WTC11 (cell line): Measurements from ENCODE around the gene RELL1. TPM values are rescaled to one million over a fixed set of nuclear protein-coding genes. Genes with fewer than 3 reads are reported as not detected.

ENCODE experiments used
- ATAC-seq: fragments of 200-7000 bp; cut with Tn5 transposase; 2 replicates; pipeline ENCODE4 v1.10.0; 2021; ENCODE audit warnings: mild to moderate bottlenecking, moderate library complexity
- CTCF ChIA-PET: fragments of 300-600 bp; sonication (Branson Sonifier 250); formaldehyde crosslinking; loops from one replicate; lab custom pipeline; 2021; ENCODE audit warnings: antibody characterized with exemption; lab: Charles Lee
- POLR2A ChIA-PET: fragments of 350-600 bp; sonication (Branson Sonifier 250); formaldehyde crosslinking; loops from one replicate; lab custom pipeline; 2021; ENCODE audit warnings: antibody characterized with exemption; lab: Charles Lee
- DNase-seq: peaks from one replicate; pipeline ENCODE4 v3.0.0; 2021; ENCODE audit warnings: low spot score
- H3K27ac Mint-ChIP-seq: 2 replicates; pipeline ENCODE4 v1.8.0; 2021; ENCODE audit warnings: mixed read lengths
- H3K27me3 Mint-ChIP-seq: 2 replicates; pipeline ENCODE4 v1.8.0; 2021; ENCODE audit warnings: low read depth, mild to moderate bottlenecking, moderate library complexity, mixed read lengths
- H3K36me3 Mint-ChIP-seq: 2 replicates; pipeline ENCODE4 v1.8.0; 2021; ENCODE audit warnings: mixed read lengths
- H3K4me1 Mint-ChIP-seq: 2 replicates; pipeline ENCODE4 v1.8.0; 2022; ENCODE audit warnings: mixed read lengths
- H3K4me3 Mint-ChIP-seq: 2 replicates; pipeline ENCODE4 v1.8.0; 2021; ENCODE audit warnings: mild to moderate bottlenecking, moderate library complexity, mixed read lengths
- H3K9me3 Mint-ChIP-seq: 2 replicates; pipeline ENCODE4 v1.8.0; 2021; ENCODE audit warnings: mixed read lengths
- AR ChIP-seq: fragments of 250-450 bp; sonication (Bioruptor Pico); IDR thresholded peaks from 2 replicates; pipeline ENCODE4 v1.9.0; 2021; ENCODE audit warnings: mild to moderate bottlenecking
- ATF1 ChIP-seq: sonication (generic); formaldehyde crosslinking; IDR thresholded peaks from 2 replicates; pipeline ENCODE4 v1.8.1; 2023; ENCODE audit warnings: mild to moderate bottlenecking, moderate library complexity, missing genetic modification reagents
- ATF2 ChIP-seq: sonication (generic); formaldehyde crosslinking; IDR thresholded peaks from 2 replicates; pipeline ENCODE4 v1.8.1; 2022; ENCODE audit warnings: low read depth, missing genetic modification reagents, borderline replicate concordance
- CDX4 ChIP-seq: fragments of 250-450 bp; sonication (Bioruptor Pico); IDR thresholded peaks from 2 replicates; pipeline ENCODE4 v1.9.0; 2021; ENCODE audit warnings: moderate library complexity, mild to moderate bottlenecking, inconsistent platforms, borderline replicate concordance
- CREM ChIP-seq: sonication (generic); formaldehyde crosslinking; IDR thresholded peaks from 2 replicates; pipeline ENCODE4 v1.8.1; 2022; ENCODE audit warnings: mild to moderate bottlenecking, missing genetic modification reagents, moderate library complexity
- FOXK1 ChIP-seq: sonication (generic); formaldehyde crosslinking; IDR thresholded peaks from 2 replicates; pipeline ENCODE4 v1.8.0; 2022; ENCODE audit warnings: mild to moderate bottlenecking, moderate library complexity, missing genetic modification reagents
- JAZF1 ChIP-seq: fragments of 250-450 bp; sonication (Bioruptor Pico); IDR thresholded peaks from 2 replicates; pipeline ENCODE4 v1.9.0; 2021; ENCODE audit warnings: moderate library complexity, mild to moderate bottlenecking, inconsistent platforms
- NFYB ChIP-seq: sonication (generic); formaldehyde crosslinking; conservative IDR thresholded peaks from 2 replicates; pipeline ENCODE4 v1.8.0; 2022; ENCODE audit warnings: low read depth, missing genetic modification reagents
- NR2C2 ChIP-seq: sonication (generic); formaldehyde crosslinking; IDR thresholded peaks from 2 replicates; pipeline ENCODE4 v1.8.0; 2022; ENCODE audit warnings: mild to moderate bottlenecking, missing genetic modification reagents
- OVOL2 ChIP-seq: fragments of 250-450 bp; sonication (Bioruptor Pico); IDR thresholded peaks from 2 replicates; pipeline ENCODE4 v1.9.0; 2021; ENCODE audit warnings: mild to moderate bottlenecking, borderline replicate concordance
- SMAD3 ChIP-seq: sonication (generic); formaldehyde crosslinking; IDR thresholded peaks from 2 replicates; pipeline ENCODE4 v1.8.0; 2022; ENCODE audit warnings: missing genetic modification reagents, mild to moderate bottlenecking, borderline replicate concordance
- SMAD4 ChIP-seq: sonication (generic); formaldehyde crosslinking; IDR thresholded peaks from 2 replicates; pipeline ENCODE4 v1.8.0; 2022; ENCODE audit warnings: mild to moderate bottlenecking, missing genetic modification reagents
- ZBTB21 ChIP-seq: sonication (generic); formaldehyde crosslinking; IDR thresholded peaks from 2 replicates; pipeline ENCODE4 v1.8.1; 2023; ENCODE audit warnings: mild to moderate bottlenecking, missing genetic modification reagents, borderline replicate concordance
- ZNF219 ChIP-seq: sonication (generic); formaldehyde crosslinking; IDR thresholded peaks from 2 replicates; pipeline ENCODE4 v1.8.0; 2023; ENCODE audit warnings: missing genetic modification reagents, mild to moderate bottlenecking, borderline replicate concordance
- total RNA-seq: library from RNA; stranded (reverse); gene quantifications from 3 replicates; pipeline ENCODE4 v1.2.3, GENCODE V29; 2021
- TF ChIP-seq, protein P1 (sequence below): sonication (generic); formaldehyde crosslinking; conservative IDR thresholded peaks from 2 replicates; pipeline ENCODE4 v1.8.1; 2022; ENCODE audit warnings: mild to moderate bottlenecking, missing genetic modification reagents
- TF ChIP-seq, protein P2 (sequence below): fragments of 250-450 bp; sonication (Bioruptor Pico); conservative IDR thresholded peaks from 2 replicates; pipeline ENCODE4 v1.9.0; 2021; ENCODE audit warnings: mild to moderate bottlenecking
- TF ChIP-seq, protein P3 (sequence below): sonication (generic); formaldehyde crosslinking; IDR thresholded peaks from 2 replicates; pipeline ENCODE4 v1.8.0; 2022; ENCODE audit warnings: mild to moderate bottlenecking, missing genetic modification reagents
- TF ChIP-seq, protein P4 (sequence below): sonication (generic); formaldehyde crosslinking; IDR thresholded peaks from 2 replicates; pipeline ENCODE4 v1.8.0; 2023; ENCODE audit warnings: mild to moderate bottlenecking, missing genetic modification reagents

The RELL1 gene
- total RNA-seq, 1 experiment from 2014 or later = 14.4 TPM

DNA sequence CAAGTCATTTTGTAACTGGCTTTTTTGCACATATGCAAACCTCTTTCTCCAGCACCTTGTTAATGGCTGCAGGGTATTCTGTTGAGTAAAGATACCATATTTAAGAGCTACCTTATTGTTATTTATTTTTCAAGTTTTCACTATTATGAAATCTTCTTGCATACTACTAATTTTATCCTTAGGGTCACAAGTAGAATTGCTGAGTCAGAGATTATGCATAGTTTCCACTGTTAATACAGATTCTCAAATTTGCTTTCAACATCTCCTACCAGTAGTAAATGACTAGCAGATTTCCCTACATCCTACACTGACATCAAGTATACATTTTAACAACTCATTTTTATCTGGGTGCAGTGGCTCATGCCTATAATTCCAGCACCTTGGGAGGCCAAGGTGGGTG lies 112.6 kb downstream of the RELL1 start:
- Mint-ChIP-seq H3K27me3 (no peaks in the 10 kb centered on the region), H3K36me3 (no peaks in the 10 kb centered on the region; the same call in 1 of the 2 replicates), H3K27ac (no peak overlapping the region), H3K9me3 (peaks cover 15% of the 10 kb centered on the region), H3K4me1 (peaks cover 7% of the 10 kb centered on the region; the same call in 1 of the 2 replicates), H3K4me3 (no peak overlapping the region)
- ATAC-seq (no peak), DNase-seq (no peak)
- CTCF ChIA-PET = no interaction called here
- TF ChIP-seq, protein P1, sequence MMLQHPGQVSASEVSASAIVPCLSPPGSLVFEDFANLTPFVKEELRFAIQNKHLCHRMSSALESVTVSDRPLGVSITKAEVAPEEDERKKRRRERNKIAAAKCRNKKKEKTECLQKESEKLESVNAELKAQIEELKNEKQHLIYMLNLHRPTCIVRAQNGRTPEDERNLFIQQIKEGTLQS (CRISPR knock-in tag) = no peak
- TF ChIP-seq, protein P2, sequence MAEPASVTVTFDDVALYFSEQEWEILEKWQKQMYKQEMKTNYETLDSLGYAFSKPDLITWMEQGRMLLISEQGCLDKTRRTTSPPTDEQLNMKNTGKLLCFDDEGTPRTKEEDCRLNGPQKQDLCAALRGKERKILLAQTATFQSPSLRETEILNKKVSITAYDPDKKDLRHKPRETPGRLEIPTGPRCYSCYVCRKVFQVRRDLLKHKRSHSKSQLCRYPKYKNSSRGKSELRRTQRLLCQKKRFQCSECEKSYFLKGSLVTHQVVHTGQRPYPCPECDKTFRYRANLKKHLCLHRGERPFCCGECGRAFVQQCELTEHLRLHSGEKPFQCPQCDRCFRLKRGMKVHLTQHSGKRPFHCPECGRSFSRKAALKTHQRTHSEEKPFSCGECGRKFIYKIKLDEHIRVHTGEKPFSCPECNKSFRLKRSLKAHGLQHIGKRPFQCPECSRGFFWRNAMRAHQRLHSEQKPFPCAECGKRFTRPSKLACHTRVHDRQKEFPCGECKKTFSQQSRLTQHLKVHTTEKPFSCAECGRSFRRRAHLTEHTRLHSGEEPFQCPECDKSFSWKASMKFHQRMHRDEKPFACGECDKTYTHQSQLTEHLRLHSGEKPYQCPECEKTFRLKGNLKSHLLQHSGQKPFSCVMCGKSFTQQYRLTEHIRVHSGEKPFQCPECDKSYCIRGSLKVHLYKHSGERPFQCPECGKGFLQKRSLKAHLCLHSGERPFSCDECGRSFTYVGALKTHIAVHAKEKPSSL = no peak
- TF ChIP-seq OVOL2 (CRISPR knock-in tag) = no peak
- no peak for TF ChIP-seq ATF1 (CRISPR knock-in tag)
- no peak for TF ChIP-seq ZNF219 (CRISPR knock-in tag)
- TF ChIP-seq ZBTB21 (CRISPR knock-in tag) = no peak
- no peak for TF ChIP-seq CDX4 (CRISPR knock-in tag)
- no peak for TF ChIP-seq CREM (CRISPR knock-in tag)
- no peak for TF ChIP-seq JAZF1 (CRISPR knock-in tag)
- TF ChIP-seq, protein P3, sequence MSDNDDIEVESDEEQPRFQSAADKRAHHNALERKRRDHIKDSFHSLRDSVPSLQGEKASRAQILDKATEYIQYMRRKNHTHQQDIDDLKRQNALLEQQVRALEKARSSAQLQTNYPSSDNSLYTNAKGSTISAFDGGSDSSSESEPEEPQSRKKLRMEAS (CRISPR knock-in tag) = no peak
- TF ChIP-seq NFYB (CRISPR knock-in tag) = no peak
- TF ChIP-seq, protein P4, sequence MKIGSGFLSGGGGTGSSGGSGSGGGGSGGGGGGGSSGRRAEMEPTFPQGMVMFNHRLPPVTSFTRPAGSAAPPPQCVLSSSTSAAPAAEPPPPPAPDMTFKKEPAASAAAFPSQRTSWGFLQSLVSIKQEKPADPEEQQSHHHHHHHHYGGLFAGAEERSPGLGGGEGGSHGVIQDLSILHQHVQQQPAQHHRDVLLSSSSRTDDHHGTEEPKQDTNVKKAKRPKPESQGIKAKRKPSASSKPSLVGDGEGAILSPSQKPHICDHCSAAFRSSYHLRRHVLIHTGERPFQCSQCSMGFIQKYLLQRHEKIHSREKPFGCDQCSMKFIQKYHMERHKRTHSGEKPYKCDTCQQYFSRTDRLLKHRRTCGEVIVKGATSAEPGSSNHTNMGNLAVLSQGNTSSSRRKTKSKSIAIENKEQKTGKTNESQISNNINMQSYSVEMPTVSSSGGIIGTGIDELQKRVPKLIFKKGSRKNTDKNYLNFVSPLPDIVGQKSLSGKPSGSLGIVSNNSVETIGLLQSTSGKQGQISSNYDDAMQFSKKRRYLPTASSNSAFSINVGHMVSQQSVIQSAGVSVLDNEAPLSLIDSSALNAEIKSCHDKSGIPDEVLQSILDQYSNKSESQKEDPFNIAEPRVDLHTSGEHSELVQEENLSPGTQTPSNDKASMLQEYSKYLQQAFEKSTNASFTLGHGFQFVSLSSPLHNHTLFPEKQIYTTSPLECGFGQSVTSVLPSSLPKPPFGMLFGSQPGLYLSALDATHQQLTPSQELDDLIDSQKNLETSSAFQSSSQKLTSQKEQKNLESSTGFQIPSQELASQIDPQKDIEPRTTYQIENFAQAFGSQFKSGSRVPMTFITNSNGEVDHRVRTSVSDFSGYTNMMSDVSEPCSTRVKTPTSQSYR (CRISPR knock-in tag) = no peak
- no peak for TF ChIP-seq SMAD3 (CRISPR knock-in tag)
- no peak for TF ChIP-seq ATF2
- TF ChIP-seq NR2C2 = no peak
- TF ChIP-seq SMAD4 (CRISPR knock-in tag) = no peak
- no peak for TF ChIP-seq AR (CRISPR knock-in tag)
- TF ChIP-seq FOXK1 (CRISPR knock-in tag) = no peak
- POLR2A ChIA-PET = no interaction called here
